ENCODE measurements around the gene RASGRF1.

The RASGRF1 gene

GRCh38 chr15:79034284-79034683, 56.3 kb downstream of the RASGRF1 start:
- no CpG with 5 or more reads among the region's 1 CpG for WGBS
- Histone ChIP-seq H2BK15ac (ENCODE audit: low read depth, poor library complexity, severe bottlenecking) (no peak overlapping the region), H3K23ac (ENCODE audit: low read length in 2 of 2) (no peak overlapping the region), H3K4me3 (ENCODE audit: insufficient read depth in 1 of 2, low read depth in 1 of 2, low read length in 2 of 2) (no peak overlapping the region), H2AK5ac (ENCODE audit: low read length, severe bottlenecking) (no peak overlapping the region), H3K4me2 (ENCODE audit: low read length, poor library complexity, severe bottlenecking) (no peak overlapping the region), H3K4ac (ENCODE audit: low read depth in 1 of 2, low read length in 2 of 2) (no peak overlapping the region), H3K9ac (ENCODE audit: low read length) (no peak overlapping the region), H2AFZ (ENCODE audit: low read depth, low read length) (no peak overlapping the region), H3K14ac (ENCODE audit: low read length in 2 of 2) (no peak overlapping the region), H4K91ac (ENCODE audit: low read length) (no peak overlapping the region), H3K18ac (ENCODE audit: low read depth in 1 of 2, low read length in 2 of 2) (no peak overlapping the region), H3K79me1 (replicated peaks; ENCODE audit: low read length, poor library complexity, severe bottlenecking) (no peaks in the 10 kb centered on the region), H3K9me3 (ENCODE audit: control insufficient read depth, low read length) (peaks cover 11% of the 10 kb centered on the region), H3K27me3 (ENCODE audit: control insufficient read depth in 1 of 2, insufficient read depth in 1 of 2, low read length in 2 of 2) (peaks cover 3 to 50% of the 10 kb centered on the region in 2 experiments), H3K27ac (ENCODE audit: low read length, poor library complexity, severe bottlenecking) (no peak overlapping the region), H2BK120ac (ENCODE audit: low read depth, low read length) (no peak overlapping the region), H2BK5ac (ENCODE audit: low read depth, low read length, poor library complexity, severe bottlenecking) (no peak overlapping the region), H3K4me1 (ENCODE audit: control insufficient read depth, insufficient read depth, low read depth, low read length) (peaks cover 18% of the 10 kb centered on the region), H3K36me3 (ENCODE audit: control insufficient read depth in 1 of 2, insufficient read depth in 2 of 2, low read depth in 1 of 2, low read length in 2 of 2) (no peaks in the 10 kb centered on the region), H2BK12ac (ENCODE audit: low read length in 2 of 2) (no peak overlapping the region), H4K8ac (ENCODE audit: low read length) (no peak overlapping the region)
- no peak for DNase-seq

DNA sequence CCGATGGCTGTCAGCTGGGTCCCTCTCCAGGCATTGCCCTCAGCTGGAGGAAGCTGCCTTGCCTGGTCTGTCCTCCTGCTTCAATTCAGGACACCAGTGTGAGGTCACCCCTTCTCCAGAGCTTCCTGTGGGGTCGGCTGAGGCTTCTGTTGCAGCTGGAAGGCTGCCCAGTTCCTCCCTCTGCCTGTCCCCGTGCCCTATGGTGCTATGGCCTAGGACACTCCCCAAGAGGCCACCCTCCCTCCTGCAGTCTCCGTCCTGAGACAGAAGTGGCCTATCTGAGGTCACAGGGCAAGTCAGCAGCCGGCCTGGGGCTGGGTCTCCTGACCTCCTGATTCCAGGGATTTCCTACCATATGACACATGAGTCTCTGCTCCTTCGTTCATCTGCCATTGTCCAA, 57.9 kb downstream of the RASGRF1 start:
- Histone ChIP-seq H3K18ac (ENCODE audit: low read depth in 1 of 2, low read length in 2 of 2) (no peak overlapping the region), H4K91ac (ENCODE audit: low read length) (peak overlapping the region; percentile 56)

DNA sequence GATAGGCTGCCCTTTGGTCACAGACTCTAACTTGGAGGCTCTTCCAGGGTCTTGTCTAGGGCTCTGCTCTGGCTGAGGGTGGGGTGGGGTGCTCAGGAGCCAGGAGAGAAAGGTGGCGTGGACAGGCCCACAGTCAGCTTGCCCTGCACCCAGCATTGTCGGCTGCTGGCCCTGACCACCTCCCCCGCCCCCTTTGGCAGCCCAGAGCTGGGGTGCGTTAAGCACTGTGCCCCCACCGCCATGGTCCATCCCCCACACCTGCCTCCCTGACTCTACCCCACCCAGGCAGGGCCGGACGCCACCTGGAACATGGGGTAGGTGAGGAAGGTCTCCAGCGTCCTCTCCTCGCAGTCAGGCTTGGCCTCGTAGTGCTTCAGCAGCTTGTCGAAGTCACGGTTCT, 58.8 kb downstream of the RASGRF1 start:
- Histone ChIP-seq H3K79me1 (replicated peaks; ENCODE audit: low read length, poor library complexity, severe bottlenecking) (no peaks in the 10 kb centered on the region), H3K18ac (ENCODE audit: low read depth in 1 of 2, low read length in 2 of 2) (peak overlapping the region in 1 of 2 experiments; percentile 43), H3K4me3 (ENCODE audit: insufficient read depth in 1 of 2, low read depth in 1 of 2, low read length in 2 of 2) (no peak overlapping the region), H2AFZ (ENCODE audit: low read depth, low read length) (no peak overlapping the region), H2BK15ac (ENCODE audit: low read depth, poor library complexity, severe bottlenecking) (no peak overlapping the region), H3K27ac (ENCODE audit: low read length, poor library complexity, severe bottlenecking) (no peak overlapping the region), H3K4me2 (ENCODE audit: low read length, poor library complexity, severe bottlenecking) (no peak overlapping the region), H3K4me1 (ENCODE audit: control insufficient read depth, insufficient read depth, low read depth, low read length) (peaks cover 18% of the 10 kb centered on the region), H3K23ac (ENCODE audit: low read length in 2 of 2) (peak overlapping the region in 1 of 2 experiments; percentile 25), H3K14ac (ENCODE audit: low read length in 2 of 2) (peak overlapping the region in 1 of 2 experiments; percentile 29), H2BK12ac (ENCODE audit: low read length in 2 of 2) (peak overlapping the region in 1 of 2 experiments; percentile 38), H4K8ac (ENCODE audit: low read length) (no peak overlapping the region), H2BK120ac (ENCODE audit: low read depth, low read length) (no peak overlapping the region), H4K91ac (ENCODE audit: low read length) (peak overlapping the region; percentile 22), H3K27me3 (ENCODE audit: control insufficient read depth in 1 of 2, insufficient read depth in 1 of 2, low read length in 2 of 2) (peaks cover 3 to 52% of the 10 kb centered on the region in 2 experiments), H3K9me3 (ENCODE audit: control insufficient read depth, low read length) (peaks cover 11% of the 10 kb centered on the region), H2AK5ac (ENCODE audit: low read length, severe bottlenecking) (no peak overlapping the region), H3K9ac (ENCODE audit: low read length) (no peak overlapping the region), H3K36me3 (ENCODE audit: control insufficient read depth in 1 of 2, insufficient read depth in 2 of 2, low read depth in 1 of 2, low read length in 2 of 2) (no peaks in the 10 kb centered on the region), H3K4ac (ENCODE audit: low read depth in 1 of 2, low read length in 2 of 2) (no peak overlapping the region), H2BK5ac (ENCODE audit: low read depth, low read length, poor library complexity, severe bottlenecking) (no peak overlapping the region)
- WGBS, result 95% methylated on average over 12 of the region's 12 CpGs
- DNase-seq, result no peak

More for the DNA sequence above, 57.9 kb downstream of the RASGRF1 start:
- Histone ChIP-seq H2BK12ac (ENCODE audit: low read length in 2 of 2) (no peak overlapping the region), H3K4me3 (ENCODE audit: insufficient read depth in 1 of 2, low read depth in 1 of 2, low read length in 2 of 2) (no peak overlapping the region), H3K79me1 (replicated peaks; ENCODE audit: low read length, poor library complexity, severe bottlenecking) (no peaks in the 10 kb centered on the region), H3K36me3 (ENCODE audit: control insufficient read depth in 1 of 2, insufficient read depth in 2 of 2, low read depth in 1 of 2, low read length in 2 of 2) (no peaks in the 10 kb centered on the region), H4K8ac (ENCODE audit: low read length) (no peak overlapping the region), H3K14ac (ENCODE audit: low read length in 2 of 2) (peak overlapping the region in 1 of 2 experiments; percentile 57), H3K4me2 (ENCODE audit: low read length, poor library complexity, severe bottlenecking) (no peak overlapping the region), H3K27ac (ENCODE audit: low read length, poor library complexity, severe bottlenecking) (no peak overlapping the region), H2BK120ac (ENCODE audit: low read depth, low read length) (no peak overlapping the region), H2AFZ (ENCODE audit: low read depth, low read length) (no peak overlapping the region), H3K27me3 (ENCODE audit: control insufficient read depth in 1 of 2, insufficient read depth in 1 of 2, low read length in 2 of 2) (peaks cover 3 to 54% of the 10 kb centered on the region in 2 experiments), H3K4ac (ENCODE audit: low read depth in 1 of 2, low read length in 2 of 2) (no peak overlapping the region), H2BK15ac (ENCODE audit: low read depth, poor library complexity, severe bottlenecking) (no peak overlapping the region), H2AK5ac (ENCODE audit: low read length, severe bottlenecking) (no peak overlapping the region), H3K9me3 (ENCODE audit: control insufficient read depth, low read length) (peaks cover 11% of the 10 kb centered on the region), H3K4me1 (ENCODE audit: control insufficient read depth, insufficient read depth, low read depth, low read length) (peaks cover 18% of the 10 kb centered on the region), H3K23ac (ENCODE audit: low read length in 2 of 2) (no peak overlapping the region), H3K9ac (ENCODE audit: low read length) (no peak overlapping the region), H2BK5ac (ENCODE audit: low read depth, low read length, poor library complexity, severe bottlenecking) (no peak overlapping the region)
- DNase-seq, result no peak
- WGBS, result 58% methylated on average over 6 of the region's 6 CpGs

- Histone ChIP-seq H4K8ac (ENCODE audit: low read length) (no peak overlapping the region), H3K4ac (ENCODE audit: low read depth in 1 of 2, low read length in 2 of 2) (no peak overlapping the region), H3K14ac (ENCODE audit: low read length in 2 of 2) (no peak overlapping the region), H2BK12ac (ENCODE audit: low read length in 2 of 2) (no peak overlapping the region), H2BK120ac (ENCODE audit: low read depth, low read length) (no peak overlapping the region), H4K91ac (ENCODE audit: low read length) (no peak overlapping the region), H3K18ac (ENCODE audit: low read depth in 1 of 2, low read length in 2 of 2) (no peak overlapping the region), H3K23ac (ENCODE audit: low read length in 2 of 2) (no peak overlapping the region), H3K4me3 (ENCODE audit: insufficient read depth in 1 of 2, low read depth in 1 of 2, low read length in 2 of 2) (no peak overlapping the region), H2AFZ (ENCODE audit: low read depth, low read length) (no peak overlapping the region), H3K36me3 (ENCODE audit: control insufficient read depth in 1 of 2, insufficient read depth in 2 of 2, low read depth in 1 of 2, low read length in 2 of 2) (no peaks in the 10 kb centered on the region), H3K4me1 (ENCODE audit: control insufficient read depth, insufficient read depth, low read depth, low read length) (peaks cover 15% of the 10 kb centered on the region), H3K4me2 (ENCODE audit: low read length, poor library complexity, severe bottlenecking) (no peak overlapping the region), H3K9ac (ENCODE audit: low read length) (no peak overlapping the region), H3K79me1 (replicated peaks; ENCODE audit: low read length, poor library complexity, severe bottlenecking) (no peaks in the 10 kb centered on the region), H3K27me3 (ENCODE audit: control insufficient read depth in 1 of 2, insufficient read depth in 1 of 2, low read length in 2 of 2) (peaks cover 3 to 51% of the 10 kb centered on the region in 2 experiments), H2BK15ac (ENCODE audit: low read depth, poor library complexity, severe bottlenecking) (no peak overlapping the region), H3K9me3 (ENCODE audit: control insufficient read depth, low read length) (peaks cover 11% of the 10 kb centered on the region), H2BK5ac (ENCODE audit: low read depth, low read length, poor library complexity, severe bottlenecking) (no peak overlapping the region), H3K27ac (ENCODE audit: low read length, poor library complexity, severe bottlenecking) (no peak overlapping the region), H2AK5ac (ENCODE audit: low read length, severe bottlenecking) (no peak overlapping the region)
- 94% methylated on average over 9 of the region's 9 CpGs for WGBS
- no peak for DNase-seq
Measured at GRCh38 chr15:79031201-79031600, 59.4 kb downstream of the RASGRF1 start.
